HUES64 (cell line): ENCODE results near the gene COL4A2.
A peak's percentile ranks its signal among the peaks of the same experiment; 100 is the strongest.
"Not testable (repeated sequence)": the region's sequence is repeated elsewhere in the genome, so short reads cannot be mapped to it uniquely, and the experiment has no call there.

Source experiments
- H3K27ac ChIP-seq: 2 replicates; pipeline ENCODE4 v1.7.0; 2013; ENCODE audit warnings: low read depth, low read length, inconsistent platforms
- H3K27me3 ChIP-seq: 2 replicates; pipeline ENCODE4 v1.6.1; 2013; ENCODE audit warnings: mild to moderate bottlenecking, low read length; ENCODE audit not compliant: insufficient read depth
- H3K36me3 ChIP-seq: 2 replicates; pipeline ENCODE4 v1.6.1; 2013; ENCODE audit warnings: mild to moderate bottlenecking, low read length; ENCODE audit not compliant: insufficient read depth
- H3K4me1 ChIP-seq: 2 replicates; pipeline ENCODE4 v1.6.1; 2013; ENCODE audit warnings: mild to moderate bottlenecking, low read length, moderate library complexity; ENCODE audit not compliant: insufficient read depth
- H3K4me3 ChIP-seq: 2 replicates; pipeline ENCODE4 v1.5.1; 2013; ENCODE audit warnings: mild to moderate bottlenecking, low read length, moderate library complexity
- H3K9ac ChIP-seq: 2 replicates; pipeline ENCODE4 v1.6.1; 2013; ENCODE audit warnings: mild to moderate bottlenecking, low read depth, low read length
- H3K9me3 ChIP-seq: 2 replicates; pipeline ENCODE4 v1.6.1; 2013; ENCODE audit warnings: low read depth, low read length; ENCODE audit not compliant: insufficient read depth
- WGBS: fragments of 150-250, 120-280 bp; methylation state at CpG from one replicate; pipeline ENCODE4 v1.1.7; 2013; ENCODE audit warnings: missing lambda C conversion rate; 5-methylcytosine and 5-hydroxymethylcytosine counted together

COL4A2 gene

DNA sequence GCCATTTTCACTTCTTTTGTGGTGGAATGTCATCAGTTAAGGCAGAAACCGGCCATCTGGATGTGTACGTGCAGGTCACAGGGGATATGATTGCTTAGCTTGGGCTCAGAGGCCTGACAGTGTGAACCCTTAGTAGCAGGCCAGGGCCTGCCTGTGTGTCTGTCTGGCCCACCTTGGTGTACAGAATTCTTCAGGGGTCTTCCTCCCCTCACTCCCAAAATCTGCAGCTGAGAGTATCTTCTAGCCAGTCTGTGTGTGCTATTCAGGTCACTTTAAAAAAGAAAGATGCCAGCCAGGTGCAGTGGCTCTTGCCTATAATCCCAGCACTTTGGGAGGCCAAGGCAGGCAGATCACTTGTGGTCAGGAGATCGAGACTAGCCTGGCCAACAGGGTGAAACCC, 179.8 kb downstream of the COL4A2 start:
- H3K27me3 ChIP-seq, H3K4me3 ChIP-seq, H3K9me3 ChIP-seq: not testable (repeated sequence)
- H3K27ac ChIP-seq = peak overlapping the region; percentile 92
- peak overlapping the region; percentile 73 for H3K9ac ChIP-seq
- 35% methylated on average over 3 of the region's 3 CpGs for WGBS
- peaks cover 65% of the 10 kb centered on the region for H3K36me3 ChIP-seq
- H3K4me1 ChIP-seq = peaks cover 25% of the 10 kb centered on the region

DNA sequence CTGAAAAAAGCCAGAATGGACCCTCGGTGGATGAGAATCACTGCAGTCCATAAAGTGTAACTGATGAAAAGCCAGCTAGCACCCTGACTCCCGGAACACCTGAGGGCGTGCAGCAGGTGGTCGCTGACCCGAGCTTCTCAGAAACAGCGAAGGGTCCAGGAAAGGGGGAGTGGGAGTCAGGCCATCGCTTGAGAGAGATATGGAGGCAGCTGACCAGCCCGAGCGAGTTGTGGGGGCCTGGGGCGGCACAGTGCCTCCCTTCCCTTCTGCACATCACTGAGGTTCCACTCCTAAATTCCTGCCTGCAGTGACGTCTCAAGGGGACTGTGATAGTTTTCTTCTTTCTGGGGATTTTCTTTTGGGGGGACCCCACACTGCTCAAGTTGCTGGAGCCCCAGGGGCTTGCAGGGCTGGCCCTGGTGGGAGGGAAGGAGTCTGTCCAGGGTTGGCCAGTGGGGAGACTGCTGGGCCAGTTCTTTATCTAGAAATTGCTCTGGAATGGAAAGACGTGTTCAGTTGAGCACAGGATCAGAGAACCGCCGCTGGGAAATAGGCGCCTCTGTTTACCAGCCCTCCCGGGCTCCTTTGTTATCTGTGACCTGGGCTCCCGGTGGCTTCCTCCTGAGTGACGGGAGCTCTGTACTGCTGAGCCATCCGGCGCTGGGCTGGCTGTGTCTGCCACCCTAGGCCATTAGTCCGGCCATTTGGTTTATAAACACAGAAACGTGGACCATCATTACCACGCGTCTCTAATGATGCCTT, 183.1 kb downstream of the COL4A2 start:
- Histone ChIP-seq H3K4me3 (no peak overlapping the region), H3K27ac (no peak overlapping the region), H3K9ac (no peak overlapping the region), H3K36me3 (peaks cover 75% of the 10 kb centered on the region), H3K4me1 (peaks cover 19% of the 10 kb centered on the region), H3K27me3 (no peaks in the 10 kb centered on the region), H3K9me3 (no peaks in the 10 kb centered on the region)
- WGBS = 87% methylated on average over 24 of the region's 24 CpGs

DNA sequence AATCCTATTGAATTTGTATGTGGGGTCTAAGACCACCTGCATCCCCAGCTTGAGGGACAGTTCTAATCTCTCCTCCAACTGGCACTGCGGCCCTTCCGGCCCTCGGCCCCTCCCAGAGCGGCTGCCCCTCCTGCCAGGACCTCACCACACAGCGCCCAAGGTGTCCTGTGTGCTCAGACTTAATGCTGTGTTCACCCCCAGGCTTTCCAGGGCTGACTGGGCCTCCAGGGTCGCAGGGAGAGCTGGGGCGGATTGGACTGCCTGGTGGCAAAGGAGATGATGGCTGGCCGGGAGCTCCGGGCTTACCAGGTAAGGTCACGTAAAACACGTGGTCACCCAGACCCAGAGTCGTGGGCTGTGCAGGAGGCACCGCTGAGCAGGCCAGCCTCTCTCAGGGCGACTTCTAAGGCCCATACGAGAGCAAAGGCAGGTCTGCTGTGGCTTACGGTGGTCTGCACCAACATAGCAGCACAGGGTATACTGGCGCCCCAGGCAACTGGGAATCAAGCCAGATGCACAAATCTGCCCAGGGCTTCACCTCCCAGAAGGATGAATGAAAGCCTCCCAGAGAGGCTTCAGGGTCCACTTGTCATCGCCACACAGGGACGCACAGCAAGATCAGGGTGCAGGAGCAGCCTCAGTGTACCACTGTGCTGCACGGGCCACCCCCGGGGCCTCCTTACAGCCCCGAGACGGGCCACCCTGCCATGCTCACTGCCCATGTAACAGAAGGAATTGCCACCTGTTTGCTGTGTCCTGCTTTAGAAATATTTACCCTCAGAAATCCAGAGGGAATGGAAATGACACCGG, 185.0 kb downstream of the COL4A2 start:
- no peak overlapping the region for H3K27ac ChIP-seq
- H3K4me3 ChIP-seq = no peak overlapping the region
- H3K9ac ChIP-seq = no peak overlapping the region
- 92% methylated on average over 24 of the region's 24 CpGs for WGBS
- H3K36me3 ChIP-seq = peaks cover 94% of the 10 kb centered on the region
- H3K27me3 ChIP-seq = no peaks in the 10 kb centered on the region
- H3K9me3 ChIP-seq = 0 out of 2 replicates have a peak, but pooled peaks cover 2% of the 10 kb centered on the region
- peaks cover 7% of the 10 kb centered on the region for H3K4me1 ChIP-seq

DNA sequence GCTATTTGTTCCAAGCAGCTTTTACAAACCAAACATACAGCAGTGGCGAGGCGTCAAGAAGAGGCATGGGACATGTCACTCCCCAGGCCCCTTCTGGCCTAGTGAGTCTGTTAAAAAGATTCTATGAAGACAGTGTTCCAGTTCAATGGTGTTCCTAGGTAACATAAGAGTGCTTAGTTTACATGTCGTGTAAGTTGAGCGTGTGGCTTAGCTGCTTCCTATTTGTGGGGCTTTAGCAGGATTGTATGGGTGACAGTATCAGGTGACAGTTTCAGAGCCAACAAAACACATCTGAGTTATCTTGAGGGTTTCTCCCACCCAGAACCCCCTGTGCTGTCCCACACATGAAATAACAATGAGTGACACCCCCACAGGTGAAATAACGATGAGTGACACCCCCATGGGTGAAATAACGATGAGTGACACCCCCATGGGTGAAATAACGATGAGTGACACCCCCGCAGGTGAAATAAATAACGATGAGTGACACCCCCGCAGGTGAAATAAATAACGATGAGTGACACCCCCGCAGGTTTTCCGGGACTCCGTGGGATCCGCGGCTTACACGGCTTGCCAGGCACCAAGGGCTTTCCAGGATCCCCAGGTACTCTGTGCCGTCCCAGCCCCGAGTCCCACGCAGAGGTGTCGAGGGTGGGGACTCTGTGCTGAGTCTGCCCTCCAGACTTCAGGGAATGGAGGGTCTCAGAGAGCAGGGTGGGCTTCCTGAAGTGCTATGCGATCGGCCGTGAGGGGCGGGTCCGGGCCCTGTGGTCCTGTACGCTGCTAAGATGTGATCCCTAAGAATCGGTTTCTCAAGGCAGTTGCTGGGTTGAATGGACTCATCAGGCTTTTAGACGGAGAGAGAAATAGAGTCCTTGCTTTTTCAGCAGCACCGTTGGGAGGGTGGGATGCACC, 185.9 kb downstream of the COL4A2 start:
- Histone ChIP-seq H3K9me3 (0 out of 2 replicates have a peak, but pooled peaks cover 2% of the 10 kb centered on the region), H3K36me3 (peaks cover 95% of the 10 kb centered on the region), H3K27me3 (no peaks in the 10 kb centered on the region), H3K27ac (no peak overlapping the region), H3K4me3 (no peak overlapping the region), H3K9ac (no peak overlapping the region), H3K4me1 (no peaks in the 10 kb centered on the region)
- WGBS = 94% methylated on average over 30 of the region's 30 CpGs

DNA sequence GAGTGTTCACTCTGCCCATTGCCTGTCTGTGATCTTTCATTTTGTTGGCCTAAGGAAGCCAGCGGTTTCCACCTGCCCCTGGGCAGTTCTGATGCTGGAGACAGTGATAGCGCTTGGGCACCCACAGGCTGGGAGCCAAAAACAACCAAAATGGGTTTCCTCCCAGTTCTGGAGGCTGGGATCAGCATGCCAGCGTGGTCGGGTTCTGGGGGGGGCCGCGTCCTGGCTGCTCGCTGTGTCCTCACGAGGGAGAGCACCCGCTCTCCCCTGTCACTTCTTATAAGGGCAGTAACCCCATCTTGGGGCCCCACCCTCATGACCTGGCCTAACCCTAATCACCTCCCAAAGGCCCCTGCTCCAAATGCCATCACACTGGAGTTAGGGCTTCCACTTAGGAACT, 186.5 kb downstream of the COL4A2 start:
- Histone ChIP-seq H3K4me1 (no peaks in the 10 kb centered on the region), H3K27ac (no peak overlapping the region), H3K27me3 (no peaks in the 10 kb centered on the region), H3K36me3 (peaks cover 97% of the 10 kb centered on the region), H3K4me3 (no peak overlapping the region), H3K9me3 (0 out of 2 replicates have a peak, but pooled peaks cover 2% of the 10 kb centered on the region), H3K9ac (no peak overlapping the region)
- 97% methylated on average over 9 of the region's 9 CpGs for WGBS

DNA sequence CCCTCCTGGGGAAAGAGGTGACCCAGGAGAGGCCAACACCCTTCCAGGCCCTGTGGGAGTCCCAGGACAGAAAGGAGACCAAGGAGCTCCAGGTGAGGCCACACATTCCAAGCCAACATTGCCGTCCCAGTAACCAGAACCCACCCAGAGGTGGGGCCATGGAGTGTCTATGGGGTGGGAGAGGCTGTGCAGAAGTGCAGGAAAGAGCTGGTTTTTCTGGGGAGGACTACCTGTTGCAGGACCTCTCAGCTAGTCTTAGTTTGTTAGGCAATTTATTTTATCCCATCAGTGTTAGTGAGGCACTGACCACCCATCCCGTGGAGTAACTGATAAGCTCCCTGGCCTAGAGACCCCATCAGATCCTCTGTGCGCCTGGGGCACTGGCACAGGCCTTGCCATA, 188.3 kb downstream of the COL4A2 start:
- Histone ChIP-seq H3K27ac (no peak overlapping the region), H3K9ac (no peak overlapping the region), H3K9me3 (0 out of 2 replicates have a peak, but pooled peaks cover 2% of the 10 kb centered on the region), H3K4me1 (no peaks in the 10 kb centered on the region), H3K36me3 (peaks cover 94% of the 10 kb centered on the region), H3K27me3 (no peaks in the 10 kb centered on the region), H3K4me3 (no peak overlapping the region)
- WGBS = 88% methylated on average over 3 of the region's 3 CpGs

DNA sequence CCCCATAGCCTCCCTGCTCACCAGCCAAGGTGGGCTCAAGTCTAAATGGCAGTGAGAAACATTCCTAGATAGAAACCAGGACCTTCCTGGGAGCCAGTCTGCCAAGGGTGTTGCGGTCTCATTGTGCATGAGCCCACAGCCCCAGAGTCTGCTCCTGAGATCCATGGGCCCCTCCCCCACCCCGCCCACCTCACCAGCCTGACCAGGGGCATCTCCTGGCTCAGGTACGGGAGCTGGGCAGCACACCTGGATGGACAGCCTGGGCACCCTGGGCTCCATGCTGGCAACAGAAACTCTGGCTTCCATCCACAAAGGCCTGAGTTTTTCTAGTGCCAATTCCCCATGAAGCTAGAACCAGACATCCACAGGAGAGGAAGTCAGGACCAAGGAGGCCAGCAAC, 188.8 kb downstream of the COL4A2 start:
- no peaks in the 10 kb centered on the region for H3K27me3 ChIP-seq
- H3K4me3 ChIP-seq = no peak overlapping the region
- no peaks in the 10 kb centered on the region for H3K4me1 ChIP-seq
- 92% methylated on average over 3 of the region's 3 CpGs for WGBS
- H3K36me3 ChIP-seq = peaks cover 94% of the 10 kb centered on the region
- H3K27ac ChIP-seq = no peak overlapping the region
- 0 out of 2 replicates have a peak, but pooled peaks cover 2% of the 10 kb centered on the region for H3K9me3 ChIP-seq
- H3K9ac ChIP-seq = no peak overlapping the region

DNA sequence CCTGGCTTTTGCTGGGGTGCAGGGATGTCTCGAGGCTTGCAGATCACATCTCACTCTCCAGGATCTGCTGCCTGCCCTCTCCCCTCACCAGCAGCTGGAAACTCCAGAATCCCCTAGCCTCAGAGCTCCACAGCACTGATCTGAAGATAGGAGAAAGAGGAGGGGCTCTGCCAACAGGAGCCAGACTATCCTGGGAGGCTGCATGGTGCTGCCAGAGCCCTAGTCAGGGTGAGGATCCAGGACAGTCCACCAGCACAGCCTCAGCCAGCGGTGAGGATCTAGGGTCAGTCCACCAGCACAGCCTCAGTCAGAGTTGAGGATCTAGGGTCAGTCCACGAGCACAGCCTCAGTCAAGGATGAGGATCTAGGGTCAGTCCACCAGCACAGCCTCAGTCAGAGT, 189.2 kb downstream of the COL4A2 start:
- H3K27me3 ChIP-seq = no peaks in the 10 kb centered on the region
- H3K4me1 ChIP-seq = no peaks in the 10 kb centered on the region
- 0 out of 2 replicates have a peak, but pooled peaks cover 2% of the 10 kb centered on the region for H3K9me3 ChIP-seq
- H3K9ac ChIP-seq = no peak overlapping the region
- H3K36me3 ChIP-seq = peaks cover 90% of the 10 kb centered on the region
- H3K27ac ChIP-seq = no peak overlapping the region
- no peak overlapping the region for H3K4me3 ChIP-seq
- WGBS = 96% methylated on average over 3 of the region's 3 CpGs

DNA sequence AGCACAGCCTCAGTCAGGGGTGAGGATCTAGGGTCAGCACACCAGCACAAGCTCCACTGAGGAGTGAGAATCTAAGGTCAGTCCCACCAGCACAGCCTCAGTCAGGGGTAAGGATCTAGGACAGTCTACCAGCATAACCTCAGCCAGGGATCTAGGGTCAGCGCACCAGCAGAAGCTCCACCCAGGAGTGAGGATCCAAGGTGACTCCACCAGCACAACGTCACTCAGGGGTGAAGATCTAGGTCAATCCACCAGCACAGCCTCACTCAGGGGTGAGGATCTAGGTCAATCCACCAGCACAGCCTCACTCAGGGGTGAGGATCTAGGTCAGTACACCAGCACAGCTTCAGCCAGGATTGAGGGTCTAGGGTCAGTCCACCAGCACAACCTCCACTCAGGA, 189.9 kb downstream of the COL4A2 start:
- Histone ChIP-seq H3K27ac (no peak overlapping the region), H3K4me3 (no peak overlapping the region), H3K9me3 (0 out of 2 replicates have a peak, but pooled peaks cover 2% of the 10 kb centered on the region), H3K9ac (no peak overlapping the region), H3K27me3 (no peaks in the 10 kb centered on the region), H3K4me1 (no peaks in the 10 kb centered on the region), H3K36me3 (peaks cover 90% of the 10 kb centered on the region)
- 94% methylated on average over 2 of the region's 2 CpGs for WGBS

DNA sequence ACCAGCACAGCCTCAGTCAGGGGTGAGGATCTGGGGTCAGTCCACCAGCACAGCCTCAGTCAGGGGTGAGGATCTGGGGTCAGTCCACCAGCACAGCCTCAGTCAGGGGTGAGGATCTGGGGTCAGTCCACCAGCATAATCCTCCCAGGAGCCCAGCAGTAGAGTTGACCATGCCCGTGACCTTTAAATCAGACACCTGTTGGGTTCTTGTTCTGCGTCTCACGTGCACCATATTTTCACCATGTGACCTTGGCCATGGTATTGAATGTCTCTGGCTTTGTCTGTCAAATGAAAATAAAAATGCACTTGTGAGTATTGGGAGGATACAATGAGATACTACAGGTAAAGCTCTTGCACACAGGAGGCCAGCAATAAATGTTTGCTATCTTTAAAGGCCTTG, 190.8 kb downstream of the COL4A2 start:
- H3K9me3 ChIP-seq, H3K27ac ChIP-seq, H3K9ac ChIP-seq, H3K4me3 ChIP-seq, H3K4me1 ChIP-seq, H3K27me3 ChIP-seq: not testable (repeated sequence)
- H3K36me3 ChIP-seq = peaks cover 89% of the 10 kb centered on the region
- 98% methylated on average over 3 of the region's 3 CpGs for WGBS
